K562 (cell line): ENCODE data around the gene MAGEB1. TPM values are rescaled to one million over a fixed set of nuclear protein-coding genes. Genes with fewer than 3 reads are reported as not detected.
A peak's percentile ranks its signal among the peaks of the same experiment; 100 is the strongest.

Source experiments
- CHD2 ChIP-seq: IDR thresholded peaks from 2 replicates; pipeline ENCODE4 v1.6.1; 2011; ENCODE audit warnings: low read depth, low read length
- CREB1 ChIP-seq, 2 experiments: sonication (generic) in 1 of 2; formaldehyde crosslinking in 1 of 2; IDR thresholded peaks; 2 replicates each; pipeline versions ENCODE4 v1.6.1 to v1.8.0; 2012 to 2022; ENCODE audit warnings: inconsistent platforms in 1 of 2, mild to moderate bottlenecking in 1 of 2, missing genetic modification reagents in 1 of 2, moderate library complexity in 1 of 2
- GABPB1 ChIP-seq: sonication (generic); formaldehyde crosslinking; IDR thresholded peaks from 2 replicates; pipeline ENCODE4 v1.8.0; 2022; ENCODE audit warnings: mild to moderate bottlenecking, missing genetic modification reagents
- MTA3 ChIP-seq: fragments of 450-650 bp; formaldehyde crosslinking; IDR thresholded peaks from 2 replicates; pipeline ENCODE4 v1.6.1; 2017; ENCODE audit warnings: mild to moderate bottlenecking, borderline replicate concordance
- NBN ChIP-seq: fragments of 450-650 bp; IDR thresholded peaks from 2 replicates; pipeline ENCODE4 v1.6.1; 2016; ENCODE audit warnings: low read depth, mild to moderate bottlenecking
- NCOA1 ChIP-seq: fragments of 450-650 bp; IDR thresholded peaks from 2 replicates; pipeline ENCODE4 v1.6.1; 2016; ENCODE audit warnings: low read depth
- NFIX ChIP-seq: fragments of 250-450 bp; sonication (Bioruptor Pico); IDR thresholded peaks from 2 replicates; pipeline ENCODE4 v1.4.0; 2020; ENCODE audit warnings: low read depth, mild to moderate bottlenecking, moderate library complexity
- POLR2A ChIP-seq: fragments of 450-650 bp; conservative IDR thresholded peaks from 2 replicates; pipeline ENCODE4 v1.6.1; 2016
- POLR2G ChIP-seq: fragments of 200-400 bp; formaldehyde crosslinking; IDR thresholded peaks from 2 replicates; pipeline ENCODE4 v1.6.1; 2017; ENCODE audit warnings: low read depth, mild to moderate bottlenecking, antibody characterized with exemption, low read length, moderate library complexity
- RNF2 ChIP-seq: sonication (generic); IDR thresholded peaks from 2 replicates; pipeline ENCODE4 v1.6.1; 2016
- TBL1XR1 ChIP-seq, 2 experiments: IDR thresholded peaks; 2 replicates each; pipeline ENCODE4 v1.6.1; 2012; ENCODE audit warnings: improper control_type of control experiment in 2 of 2, low read length in 2 of 2, mild to moderate bottlenecking in 1 of 2
- ZBTB7A ChIP-seq: IDR thresholded peaks from 2 replicates; pipeline ENCODE4 v1.6.1; 2011; ENCODE audit warnings: low read depth, mild to moderate bottlenecking, low read length, moderate library complexity, borderline replicate concordance; ENCODE audit not compliant: control insufficient read depth
- ZNF707 ChIP-seq: fragments of 250-450 bp; sonication (Bioruptor Pico); conservative IDR thresholded peaks from 2 replicates; pipeline ENCODE4 v1.8.0; 2022; ENCODE audit warnings: inconsistent platforms, mild to moderate bottlenecking, moderate library complexity
- polyA plus RNA-seq, 8 experiments: library from polyadenylated mRNA; depleted of rRNA in 4 of 8; stranded (reverse) in 5 of 8; unstranded in 3 of 8; fragments of >200 nt; fragmentation: Nextera tagmentation in 2 of 8; fragmentation: Illumina TruSeq in 1 of 8; extraction: Ambion mirVana in 2 of 8; extraction: Trizol in 1 of 8; gene quantifications; 2 replicates each; pipeline versions ENCODE4 v1.2.1 to v1.2.3, GENCODE V29; 2011 to 2014; ENCODE audit warnings: inconsistent platforms in 1 of 8, missing spikeins in 1 of 8
- total RNA-seq, 7 experiments: library from RNA; depleted of rRNA in 6 of 7; stranded (reverse); fragments of >200 nt in 6 of 7; fragmentation: Illumina TruSeq in 2 of 7; extraction: Trizol in 2 of 7; gene quantifications; 2 replicates each; pipeline versions ENCODE4 v1.2.1 to v1.2.3, GENCODE V29; 2011 to 2021; ENCODE audit warnings: low replicate concordance in 1 of 7
- TF ChIP-seq, protein P1 (sequence below), 2 experiments: fragments of 450-650 bp; conservative IDR thresholded peaks; 2 replicates each; pipeline ENCODE4 v1.6.1; 2017; ENCODE audit warnings: mild to moderate bottlenecking in 2 of 2, moderate library complexity in 2 of 2
- TF ChIP-seq, protein P2 (sequence below): sonication (generic); formaldehyde crosslinking; IDR thresholded peaks from 2 replicates; pipeline ENCODE4 v1.8.1; 2022; ENCODE audit warnings: missing genetic modification reagents
- TF ChIP-seq, protein P3 (sequence below), 3 experiments: fragments of 200-800 bp in 1 of 3; fragments of 250-450 bp in 1 of 3; fragments of 450-650 bp in 1 of 3; sonication (Bioruptor Pico) in 1 of 3; sonication (Bioruptor generic) in 1 of 3; formaldehyde crosslinking in 1 of 3; IDR thresholded peaks; 2 replicates each; pipeline versions ENCODE4 v1.6.1 to v1.8.0; 2016 to 2022; ENCODE audit warnings: mild to moderate bottlenecking in 2 of 3, missing genetic modification characterization in 2 of 3, missing compliant biosample characterization in 1 of 3, moderate library complexity in 1 of 3
- TF ChIP-seq, protein P4 (sequence below), 3 experiments: IDR thresholded peaks in 2 of 3; conservative IDR thresholded peaks in 1 of 3; 2 replicates each; pipeline ENCODE4 v1.5.1; 2011 to 2012; ENCODE audit warnings: low read length in 3 of 3, mild to moderate bottlenecking in 3 of 3, control low read depth in 2 of 3, improper control_type of control experiment in 1 of 3, inconsistent platforms in 1 of 3, low read depth in 1 of 3, mixed read lengths in 1 of 3, moderate library complexity in 1 of 3; ENCODE audit not compliant: insufficient read depth in 2 of 3

Gene MAGEB1
- total and polyA plus RNA-seq, 9 of the 15 experiments (the other 6 are each of a cell fraction or from before 2014, with no cell fraction given) = 32.6 to 100 (median 43.4) TPM

DNA sequence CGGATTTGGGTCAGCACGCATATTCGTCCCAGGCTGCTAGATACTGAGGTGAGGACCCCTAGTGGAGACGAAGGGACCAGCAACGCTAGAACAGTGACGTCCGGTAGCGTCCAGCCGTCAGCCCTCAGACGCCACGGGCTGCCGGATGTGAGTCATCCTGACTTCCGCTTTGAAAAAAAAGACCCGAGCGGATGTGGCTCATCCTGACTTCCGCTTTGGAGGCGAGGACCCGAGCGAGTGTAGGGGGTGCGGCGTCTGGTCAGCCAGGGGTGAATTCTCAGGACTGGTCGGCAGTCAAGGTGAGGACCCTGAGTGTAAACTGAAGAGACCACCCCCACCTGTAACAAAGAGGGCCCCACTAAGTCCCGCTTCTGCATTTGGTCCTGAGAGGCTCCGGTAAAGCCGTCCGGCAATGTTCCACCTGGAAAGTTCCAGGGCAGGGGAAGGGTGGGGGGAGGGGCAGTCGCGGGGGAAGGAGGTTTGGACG, 31.5 kb upstream of the MAGEB1 start, which contains the start of gene MAGEB2 (continued):
- TF ChIP-seq TBL1XR1 (IDR thresholded peaks at IDR 0.05; ENCODE audit: low read length in 2 of 2) (0 out of 4 replicates have a peak, but pooled peaks of 1 of the 2 experiments have one; percentile 24), NFIX (CRISPR knock-in tag) (no peak), MTA3 (peak; percentile 66; the same call in 1 of the 2 replicates), POLR2A (peak; percentile 74), RNF2 (0 out of 2 replicates have a peak, but pooled peaks have one; percentile 13), CHD2 (no peak), ZNF707 (CRISPR knock-in tag) (no peak), ZBTB7A (0 out of 2 replicates have a peak, but pooled peaks have one; percentile 26), POLR2G (peak; percentile 80), NBN (0 out of 2 replicates have a peak, but pooled peaks have one; percentile 34), NCOA1 (peak; percentile 76; the same call in 1 of the 2 replicates), CREB1 (IDR thresholded peaks at IDR 0.05) (peak; percentile 96), CREB1 (CRISPR knock-in tag; IDR thresholded peaks at IDR 0.05) (peak; percentile 89), GABPB1 (CRISPR knock-in tag) (peak; percentile 87)
- TF ChIP-seq, protein P1, sequence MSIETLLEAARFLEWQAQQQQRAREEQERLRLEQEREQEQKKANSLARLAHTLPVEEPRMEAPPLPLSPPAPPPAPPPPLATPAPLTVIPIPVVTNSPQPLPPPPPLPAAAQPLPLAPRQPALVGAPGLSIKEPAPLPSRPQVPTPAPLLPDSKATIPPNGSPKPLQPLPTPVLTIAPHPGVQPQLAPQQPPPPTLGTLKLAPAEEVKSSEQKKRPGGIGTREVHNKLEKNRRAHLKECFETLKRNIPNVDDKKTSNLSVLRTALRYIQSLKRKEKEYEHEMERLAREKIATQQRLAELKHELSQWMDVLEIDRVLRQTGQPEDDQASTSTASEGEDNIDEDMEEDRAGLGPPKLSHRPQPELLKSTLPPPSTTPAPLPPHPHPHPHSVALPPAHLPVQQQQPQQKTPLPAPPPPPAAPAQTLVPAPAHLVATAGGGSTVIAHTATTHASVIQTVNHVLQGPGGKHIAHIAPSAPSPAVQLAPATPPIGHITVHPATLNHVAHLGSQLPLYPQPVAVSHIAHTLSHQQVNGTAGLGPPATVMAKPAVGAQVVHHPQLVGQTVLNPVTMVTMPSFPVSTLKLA (conservative IDR thresholded peaks at IDR 0.05) = peak in 1 of 2 experiments; percentile 49; a peak in 1 of 4 replicates
- TF ChIP-seq, protein P2, sequence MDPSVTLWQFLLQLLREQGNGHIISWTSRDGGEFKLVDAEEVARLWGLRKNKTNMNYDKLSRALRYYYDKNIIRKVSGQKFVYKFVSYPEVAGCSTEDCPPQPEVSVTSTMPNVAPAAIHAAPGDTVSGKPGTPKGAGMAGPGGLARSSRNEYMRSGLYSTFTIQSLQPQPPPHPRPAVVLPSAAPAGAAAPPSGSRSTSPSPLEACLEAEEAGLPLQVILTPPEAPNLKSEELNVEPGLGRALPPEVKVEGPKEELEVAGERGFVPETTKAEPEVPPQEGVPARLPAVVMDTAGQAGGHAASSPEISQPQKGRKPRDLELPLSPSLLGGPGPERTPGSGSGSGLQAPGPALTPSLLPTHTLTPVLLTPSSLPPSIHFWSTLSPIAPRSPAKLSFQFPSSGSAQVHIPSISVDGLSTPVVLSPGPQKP (CRISPR knock-in tag) = no peak
- TF ChIP-seq, protein P3, sequence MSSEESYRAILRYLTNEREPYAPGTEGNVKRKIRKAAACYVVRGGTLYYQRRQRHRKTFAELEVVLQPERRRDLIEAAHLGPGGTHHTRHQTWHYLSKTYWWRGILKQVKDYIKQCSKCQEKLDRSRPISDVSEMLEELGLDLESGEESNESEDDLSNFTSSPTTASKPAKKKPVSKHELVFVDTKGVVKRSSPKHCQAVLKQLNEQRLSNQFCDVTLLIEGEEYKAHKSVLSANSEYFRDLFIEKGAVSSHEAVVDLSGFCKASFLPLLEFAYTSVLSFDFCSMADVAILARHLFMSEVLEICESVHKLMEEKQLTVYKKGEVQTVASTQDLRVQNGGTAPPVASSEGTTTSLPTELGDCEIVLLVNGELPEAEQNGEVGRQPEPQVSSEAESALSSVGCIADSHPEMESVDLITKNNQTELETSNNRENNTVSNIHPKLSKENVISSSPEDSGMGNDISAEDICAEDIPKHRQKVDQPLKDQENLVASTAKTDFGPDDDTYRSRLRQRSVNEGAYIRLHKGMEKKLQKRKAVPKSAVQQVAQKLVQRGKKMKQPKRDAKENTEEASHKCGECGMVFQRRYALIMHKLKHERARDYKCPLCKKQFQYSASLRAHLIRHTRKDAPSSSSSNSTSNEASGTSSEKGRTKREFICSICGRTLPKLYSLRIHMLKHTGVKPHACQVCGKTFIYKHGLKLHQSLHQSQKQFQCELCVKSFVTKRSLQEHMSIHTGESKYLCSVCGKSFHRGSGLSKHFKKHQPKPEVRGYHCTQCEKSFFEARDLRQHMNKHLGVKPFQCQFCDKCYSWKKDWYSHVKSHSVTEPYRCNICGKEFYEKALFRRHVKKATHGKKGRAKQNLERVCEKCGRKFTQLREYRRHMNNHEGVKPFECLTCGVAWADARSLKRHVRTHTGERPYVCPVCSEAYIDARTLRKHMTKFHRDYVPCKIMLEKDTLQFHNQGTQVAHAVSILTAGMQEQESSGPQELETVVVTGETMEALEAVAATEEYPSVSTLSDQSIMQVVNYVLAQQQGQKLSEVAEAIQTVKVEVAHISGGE (CRISPR knock-in tag; IDR thresholded peaks at IDR 0.05) = peak in 1 of 3 experiments; percentile 71; a peak in 2 of 6 replicates
- TF ChIP-seq, protein P4, sequence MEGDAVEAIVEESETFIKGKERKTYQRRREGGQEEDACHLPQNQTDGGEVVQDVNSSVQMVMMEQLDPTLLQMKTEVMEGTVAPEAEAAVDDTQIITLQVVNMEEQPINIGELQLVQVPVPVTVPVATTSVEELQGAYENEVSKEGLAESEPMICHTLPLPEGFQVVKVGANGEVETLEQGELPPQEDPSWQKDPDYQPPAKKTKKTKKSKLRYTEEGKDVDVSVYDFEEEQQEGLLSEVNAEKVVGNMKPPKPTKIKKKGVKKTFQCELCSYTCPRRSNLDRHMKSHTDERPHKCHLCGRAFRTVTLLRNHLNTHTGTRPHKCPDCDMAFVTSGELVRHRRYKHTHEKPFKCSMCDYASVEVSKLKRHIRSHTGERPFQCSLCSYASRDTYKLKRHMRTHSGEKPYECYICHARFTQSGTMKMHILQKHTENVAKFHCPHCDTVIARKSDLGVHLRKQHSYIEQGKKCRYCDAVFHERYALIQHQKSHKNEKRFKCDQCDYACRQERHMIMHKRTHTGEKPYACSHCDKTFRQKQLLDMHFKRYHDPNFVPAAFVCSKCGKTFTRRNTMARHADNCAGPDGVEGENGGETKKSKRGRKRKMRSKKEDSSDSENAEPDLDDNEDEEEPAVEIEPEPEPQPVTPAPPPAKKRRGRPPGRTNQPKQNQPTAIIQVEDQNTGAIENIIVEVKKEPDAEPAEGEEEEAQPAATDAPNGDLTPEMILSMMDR (IDR thresholded peaks at IDR 0.05 in 2 of 3, conservative IDR thresholded peaks at IDR 0.05 in 1 of 3; ENCODE audit: insufficient read depth in 2 of 3, low read depth in 1 of 3, low read length in 3 of 3) = peak; percentile 61 to 81 (median 71)
